ENCODE results near the gene SNHG17. TPM values are rescaled to one million over a fixed set of nuclear protein-coding genes. Genes with fewer than 3 reads are reported as not detected.

SNHG17 gene
- 199 and 404 TPM in 2 replicates for total RNA-seq (2011; cell fraction: chromatin; rRNA removed; ENCODE audit: low replicate concordance)
- 262 and 289 TPM in 2 replicates for total RNA-seq (2011; cell fraction: nucleolus; rRNA removed)
- 279 and 385 TPM in 2 replicates for total RNA-seq (2011; cell fraction: nucleoplasm; rRNA removed)
- total RNA-seq (2014; rRNA removed) (57.7 and 72.7 TPM in 2 replicates), total RNA-seq (2014; rRNA removed; fragmentation: Illumina TruSeq; extraction: Trizol) (66.3 and 73.6 TPM in 2 replicates), total RNA-seq (2015; rRNA removed; fragmentation: Illumina TruSeq; extraction: Trizol) (69.9 and 74.3 TPM in 2 replicates), total RNA-seq (2021) (106 and 112 TPM in 2 replicates), polyA plus RNA-seq (2011; rRNA removed) (38.8 and 50.3 TPM in 2 replicates), polyA plus RNA-seq (2014; fragmentation: Illumina TruSeq; extraction: Trizol) (32.6 and 39.0 TPM in 2 replicates), polyA plus RNA-seq (2014; fragmentation: Nextera tagmentation; extraction: Ambion mirVana) (10 to 100 TPM; 29.8 to 35.9 TPM), polyA plus RNA-seq (2014; rRNA removed) (72.2 and 73.2 TPM in 2 replicates), polyA minus RNA-seq (2011; rRNA and poly(A)+ RNA removed) (318 and 400 TPM in 2 replicates), Bru-seq, nascent RNA (percentile 98 among the genes with signal in this experiment), BruChase-seq, experiment 1, labeled RNA remaining after a 2-hour chase (percentile 99 among the genes with signal in this experiment), BruChase-seq, experiment 2, labeled RNA remaining after a 6-hour chase (percentile 99 among the genes with signal in this experiment)
- 46.3 and 48.3 TPM in 2 replicates for polyA plus RNA-seq (2011; cell fraction: cytosol; rRNA removed)
- 168 and 245 TPM in 2 replicates for polyA plus RNA-seq (2011; cell fraction: nucleus; rRNA removed)
- polyA plus RNA-seq (2012), result 55.7 and 78.9 TPM in 2 replicates
- polyA minus RNA-seq (2011; cell fraction: cytosol; rRNA and poly(A)+ RNA removed), result 171 and 228 TPM in 2 replicates
- 155 and 182 TPM in 2 replicates for polyA minus RNA-seq (2011; cell fraction: nucleus; rRNA and poly(A)+ RNA removed)
- long read RNA-seq, experiment 1, partial matches to known transcripts, result 73 of 115 reads
- long read RNA-seq, experiment 1, other reads (novel, unspliced or antisense), result 42 of 115 reads
- long read RNA-seq, experiment 2, partial matches to known transcripts, result 1 of 44 reads
- long read RNA-seq, experiment 2, other reads (novel, unspliced or antisense), result 42 of 44 reads
- long read RNA-seq, experiment 3, partial matches to known transcripts, result 1 of 32 reads
- long read RNA-seq, experiment 3, other reads (novel, unspliced or antisense), result 31 of 32 reads

GRCh38 chr20:38434770-38435554 lies at the start of gene SNHG17:
Gene SNHG17 (minus strand): TSS chr20:38435328.
- in situ Hi-C loops (cut with MboI), result no loop called here
- TF ChIP-seq ZNF511 (CRISPR knock-in tag; IDR thresholded peaks at IDR 0.05) (peak; percentile 90), NUFIP1 (IDR thresholded peaks at IDR 0.05; ENCODE audit: partially characterized antibody) (no peak), HBP1 (CRISPR knock-in tag; IDR thresholded peaks at IDR 0.05) (peak; percentile 48; the same call in 1 of the 2 replicates), BMI1 (IDR thresholded peaks at IDR 0.05; ENCODE audit: low read length) (no peak), UBTF (IDR thresholded peaks at IDR 0.05; ENCODE audit: borderline replicate concordance in 1 of 2, low read depth in 2 of 2, low read length in 2 of 2) (no peak), NCOA4 (IDR thresholded peaks at IDR 0.05; ENCODE audit: partially characterized antibody) (peak; percentile 63), NCOA1 (IDR thresholded peaks at IDR 0.05; ENCODE audit: low read depth) (peak; percentile 73), SNIP1 (IDR thresholded peaks at IDR 0.05; ENCODE audit: low read depth) (peak; percentile 98), EGR1 (conservative IDR thresholded peaks at IDR 0.05) (no peak), ZNF695 (CRISPR knock-in tag; IDR thresholded peaks at IDR 0.05) (no peak), CREM (IDR thresholded peaks at IDR 0.05; ENCODE audit: low read depth) (peak; percentile 98)
- TF ChIP-seq, protein P1, sequence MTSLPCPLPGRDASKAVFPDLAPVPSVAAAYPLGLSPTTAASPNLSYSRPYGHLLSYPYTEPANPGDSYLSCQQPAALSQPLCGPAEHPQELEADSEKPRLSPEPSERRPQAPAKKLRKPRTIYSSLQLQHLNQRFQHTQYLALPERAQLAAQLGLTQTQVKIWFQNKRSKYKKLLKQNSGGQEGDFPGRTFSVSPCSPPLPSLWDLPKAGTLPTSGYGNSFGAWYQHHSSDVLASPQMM (CRISPR knock-in tag; IDR thresholded peaks at IDR 0.05), result no peak

More at GRCh38 chr20:38434770-38435554, at the start of gene SNHG17:
- Histone ChIP-seq H4K20me1 (replicated peaks; ENCODE audit: control insufficient read depth, insufficient read depth, low read length) (peaks cover 40% of the 10 kb centered on the region), H3K9me1 (ENCODE audit: control insufficient read depth, insufficient read depth, low read length) (peaks cover 11% of the 10 kb centered on the region), H3K36me3 (ENCODE audit: control insufficient read depth, insufficient read depth, low read length) (peaks cover 49% of the 10 kb centered on the region), H3K9me3 (replicated peaks; ENCODE audit: control insufficient read depth, insufficient read depth, low read depth, low read length) (no peaks in the 10 kb centered on the region), H2AFZ (ENCODE audit: low read depth, low read length) (peak within 1 kb of the TSS; percentile 89), H3K4me3 (peak within 1 kb of the TSS; percentile 95), H3K4me1 (replicated peaks in 1 of 2; ENCODE audit: control insufficient read depth in 2 of 2, insufficient read depth in 2 of 2, low read length in 2 of 2) (peaks cover 20 to 25% of the 10 kb centered on the region in 2 experiments; a peak in 4 of 5 replicates), H3K79me2 (ENCODE audit: control insufficient read depth, insufficient read depth, low read length) (peaks cover 52% of the 10 kb centered on the region), H3K27me3 (ENCODE audit: control insufficient read depth in 2 of 2, insufficient read depth in 2 of 2, low read length in 2 of 2) (no peaks in the 10 kb centered on the region), H3K27ac (ENCODE audit: extremely low read depth, low read depth, low read length) (peak within 1 kb of the TSS; percentile 94), H3K9ac (ENCODE audit: insufficient read depth in 1 of 2, low read depth in 2 of 2, low read length in 2 of 2) (peak within 1 kb of the TSS; percentile 98 to 99), H3K4me2 (ENCODE audit: insufficient read depth, low read length) (peak within 1 kb of the TSS; percentile 97)
- TSS peak; percentile 62 for BruUV-seq (replicated peaks)
- CTCF ChIA-PET (ENCODE audit: low intra/inter-chr PET ratio), result interaction anchor here (0.9 to 2.6 kb wide), 3 partner anchors 11 to 37 kb away, joined by 3 to 72 read pairs (median 4); no protein-coding TSS in a partner anchor
- peak; percentile 84 to 97 (median 90) for DNase-seq (ENCODE audit: extremely low read depth in 1 of 4, low spot score in 3 of 4)
- under 1% methylated on average over 63 of the region's 65 CpGs for WGBS (ENCODE audit: insufficient coverage, low coverage, missing lambda C conversion rate)
- ATAC-seq, result peak; percentile 86
- peak; percentile 93 for FAIRE-seq
- intact Hi-C loops (cut with micrococcal nuclease), result loop anchor here (5.0 kb wide), 1 partner anchor 37 kb away; the partner anchor contains the start of gene RALGAPB
- POLR2A ChIA-PET, result interaction anchor here (0.5 to 5.6 kb wide), 22 partner anchors 10 to 679 kb away, joined by 3 to 130 read pairs (median 4); partner anchors contain the start of gene RALGAPB

Data from K562 (cell line).